Endothelial cell of umbilical vein (primary cell): ENCODE results near the gene CCDC85A. TPM values are rescaled to one million over a fixed set of nuclear protein-coding genes. Genes with fewer than 3 reads are reported as not detected.

Experiments used
- BruUV-seq: library from RNA; stranded (reverse); fragments of 400-500 nt; replicated peaks from 2 replicates; lab custom pipeline; 2021; lab: Mats Ljungman, UMichigan
- CTCF ChIA-PET: fragments of 300-600, 350-600 bp; sonication (Branson Sonifier 250); formaldehyde crosslinking; loops from one replicate; lab custom pipeline; 2021; ENCODE audit warnings: antibody characterized with exemption, inconsistent platforms; lab: Charles Lee
- POLR2A ChIA-PET: fragments of 300-600, 350-600 bp; sonication (Branson Sonifier 250); formaldehyde crosslinking; loops from one replicate; lab custom pipeline; 2021; ENCODE audit warnings: antibody characterized with exemption, inconsistent platforms; lab: Charles Lee
- DNase-seq: peaks from one replicate; pipeline ENCODE4 v3.0.0-alpha.2; 2011; ENCODE audit warnings: low read depth, low spot score
- FAIRE-seq: peaks from 2 replicates; lab custom pipeline; 2011; peaks lifted over from hg19 to GRCh38; lab: Jason Lieb, UNC
- H2AFZ ChIP-seq: 2 replicates; pipeline ENCODE4 v1.6.0; 2012; ENCODE audit warnings: low read depth, low read length, control low read depth, inconsistent platforms
- H3K27ac ChIP-seq: 2 replicates; pipeline ENCODE4 v1.5.1; 2011; ENCODE audit warnings: low read depth, mild to moderate bottlenecking, control low read depth, low read length, moderate library complexity; ENCODE audit not compliant: insufficient read depth
- H3K27me3 ChIP-seq, 2 experiments: 2 replicates each; pipeline versions ENCODE4 v1.6.0 to v1.6.1; 2011; ENCODE audit warnings: low read length in 2 of 2, mixed read lengths in 1 of 2; ENCODE audit not compliant: control insufficient read depth in 2 of 2, insufficient read depth in 2 of 2
- H3K36me3 ChIP-seq, 2 experiments: 2 replicates in 1 of 2; 3 replicates in 1 of 2; pipeline ENCODE4 v1.5.1; 2011; ENCODE audit warnings: low read length in 2 of 2, mild to moderate bottlenecking in 1 of 2, moderate library complexity in 1 of 2; ENCODE audit not compliant: control insufficient read depth in 2 of 2, insufficient read depth in 2 of 2; ENCODE audit errors: extremely low read depth in 1 of 2
- H3K4me1 ChIP-seq: 3 replicates; pipeline ENCODE4 v1.5.1; 2011; ENCODE audit warnings: mild to moderate bottlenecking, low read length; ENCODE audit not compliant: control insufficient read depth, insufficient read depth; ENCODE audit errors: extremely low read depth
- H3K4me2 ChIP-seq: 2 replicates; pipeline ENCODE4 v1.6.1; 2011; ENCODE audit warnings: low read length, control low read depth, mixed read lengths; ENCODE audit not compliant: insufficient read depth
- H3K4me3 ChIP-seq, 3 experiments: fragments of 200-600 bp in 1 of 3; sonication (generic), shearing (Covaris generic) in 1 of 3; replicated peaks in 1 of 3; 2 replicates each; pipeline ENCODE4 v1.5.1; 2011 to 2016; ENCODE audit warnings: control low read depth in 3 of 3, low read length in 3 of 3, mild to moderate bottlenecking in 2 of 3, inconsistent platforms in 1 of 3, low read depth in 1 of 3, moderate library complexity in 1 of 3; ENCODE audit not compliant: insufficient read depth in 1 of 3
- H3K79me2 ChIP-seq: 2 replicates; pipeline ENCODE4 v1.6.0; 2012; ENCODE audit warnings: low read length, inconsistent platforms; ENCODE audit not compliant: control insufficient read depth, insufficient read depth
- H3K9ac ChIP-seq: replicated peaks from 2 replicates; pipeline ENCODE3; 2011; ENCODE audit warnings: low read length, control low read depth; ENCODE audit not compliant: insufficient read depth; ENCODE audit errors: extremely low read depth
- H3K9me1 ChIP-seq: replicated peaks from 3 replicates; pipeline ENCODE4 v1.6.0; 2011; ENCODE audit warnings: mild to moderate bottlenecking, low read length; ENCODE audit not compliant: control insufficient read depth, insufficient read depth; ENCODE audit errors: extremely low read depth
- H3K9me3 ChIP-seq: replicated peaks from 2 replicates; pipeline ENCODE4 v1.5.1; 2012; ENCODE audit warnings: low read length, inconsistent platforms; ENCODE audit not compliant: control insufficient read depth, insufficient read depth
- H4K20me1 ChIP-seq: replicated peaks from 2 replicates; pipeline ENCODE3; 2011; ENCODE audit warnings: mild to moderate bottlenecking, low read length; ENCODE audit not compliant: control insufficient read depth, insufficient read depth; ENCODE audit errors: extremely low read depth
- EZH2 ChIP-seq: IDR thresholded peaks from 2 replicates; pipeline ENCODE4 v1.6.1; 2012; ENCODE audit warnings: borderline replicate concordance, low read depth, mild to moderate bottlenecking, moderate library complexity, low read length, inconsistent platforms; ENCODE audit not compliant: severe bottlenecking
- FOS ChIP-seq: IDR thresholded peaks from 2 replicates; pipeline ENCODE4 v1.6.1; 2011; ENCODE audit warnings: mild to moderate bottlenecking, low read length, moderate library complexity, borderline replicate concordance; ENCODE audit not compliant: insufficient read depth
- GATA2 ChIP-seq: IDR thresholded peaks from 2 replicates; pipeline ENCODE4 v1.7.0; 2011; ENCODE audit warnings: low read depth, mild to moderate bottlenecking, moderate library complexity, mixed read lengths, low read length; ENCODE audit not compliant: insufficient read length, insufficient read depth
- JUN ChIP-seq: IDR thresholded peaks from 2 replicates; pipeline ENCODE4 v1.6.1; 2011; ENCODE audit warnings: borderline replicate concordance, low read depth; ENCODE audit not compliant: insufficient read length, insufficient read depth
- MAX ChIP-seq: IDR thresholded peaks from 2 replicates; pipeline ENCODE4 v1.6.1; 2011; ENCODE audit not compliant: insufficient read depth, insufficient read length
- MYC ChIP-seq: IDR thresholded peaks from one replicate; pipeline ENCODE4 v1.6.1; 2011; ENCODE audit warnings: mild to moderate bottlenecking, low read depth, low read length
- POLR2A ChIP-seq: IDR thresholded peaks from 2 replicates; pipeline ENCODE4 v1.6.1; 2012; ENCODE audit warnings: low read depth, mild to moderate bottlenecking, control low read depth, low read length
- POLR2AphosphoS5 ChIP-seq: IDR thresholded peaks from 2 replicates; pipeline ENCODE4 v1.6.1; 2012; ENCODE audit warnings: low read depth, mild to moderate bottlenecking, control low read depth, low read length, moderate library complexity; ENCODE audit not compliant: insufficient read depth
- dilution Hi-C: fragments of 300-500 bp; cut with MboI; formaldehyde crosslinking; loops from one replicate; pipeline ENCODE4 v1.15.0; 2019; ENCODE audit warnings: low sequenced_read_pairs; ENCODE audit not compliant: extremely low pct_ligation_motif_present
- intact Hi-C: fragments of 100-400 bp; cut with micrococcal nuclease; formaldehyde crosslinking; loops from one replicate; pipeline ENCODE4 v1.10.0; 2022
- polyA plus RNA-seq, 4 experiments: library from polyadenylated mRNA; depleted of rRNA in 3 of 4; stranded (reverse) in 3 of 4; unstranded in 1 of 4; fragments of >200 nt; gene quantifications; 2 replicates each; pipeline versions ENCODE4 v1.2.1 to v1.2.3, GENCODE V29; 2011 to 2012; ENCODE audit warnings: missing spikeins in 1 of 4
- total RNA-seq: library from RNA; stranded (reverse); gene quantifications from 2 replicates; pipeline ENCODE4 v1.2.3, GENCODE V29; 2021

Gene CCDC85A
- total and polyA plus RNA-seq, 2 donors (not counting 3 experiments of a cell fraction or from before 2014, with no cell fraction given), result 5.1 to 10.4 TPM

GRCh38 chr2:56192664-56193305, 9.0 kb downstream of the CCDC85A start:
- H3K4me2 ChIP-seq, result no peak overlapping the region
- no peak for FAIRE-seq
- H3K9me3 ChIP-seq, result no peaks in the 10 kb centered on the region
- dilution Hi-C loops (no loop called here), intact Hi-C loops (loop anchor here (5.0 kb wide), 1 partner anchor 200 kb away; no protein-coding TSS in a partner anchor)
- H3K9ac ChIP-seq, result no peak overlapping the region
- no peak for DNase-seq
- no peak overlapping the region for H3K27ac ChIP-seq
- POLR2A ChIA-PET, result no interaction called here
- CTCF ChIA-PET, result interaction anchor here (0.9 to 2.8 kb wide), 3 partner anchors 557 to 1323 kb away, joined by 3 to 32 read pairs (median 3); no protein-coding TSS in a partner anchor
- peaks cover 7% of the 10 kb centered on the region for H3K4me1 ChIP-seq
- H3K9me1 ChIP-seq, result no peaks in the 10 kb centered on the region
- no peaks in the 10 kb centered on the region for H3K27me3 ChIP-seq
- H3K79me2 ChIP-seq, result peaks cover 3% of the 10 kb centered on the region
- H3K4me3 ChIP-seq, result no peak overlapping the region
- no peaks in the 10 kb centered on the region for H4K20me1 ChIP-seq
- H2AFZ ChIP-seq, result no peak overlapping the region
- no TSS peak for BruUV-seq
- TF ChIP-seq JUN, result no peak
- TF ChIP-seq EZH2, result no peak
- TF ChIP-seq MYC, result no peak
- TF ChIP-seq POLR2A, result no peak
- no peak for TF ChIP-seq FOS
- TF ChIP-seq POLR2AphosphoS5, result no peak
- TF ChIP-seq GATA2, result no peak
- TF ChIP-seq MAX, result no peak
- H3K36me3 ChIP-seq, result peaks cover 0 to 9% of the 10 kb centered on the region in 2 experiments
